ENCODE data around the gene SEMA5B.

SEMA5B gene

GRCh38 chr3:123021996-123022510 is 5.5 kb downstream of the SEMA5B start:
- no peaks in the 10 kb centered on the region for H3K27me3 ChIP-seq (ENCODE audit: insufficient read depth, low read depth, severe bottlenecking)
- DNase-seq, result peak; percentile 56
- TF ChIP-seq CTCF (IDR thresholded peaks at IDR 0.05; ENCODE audit: low read depth, low read length), result no peak
- no peak overlapping the region for H3K27ac ChIP-seq
- H3K36me3 ChIP-seq, result no peaks in the 10 kb centered on the region
- no peak overlapping the region for H3K4me3 ChIP-seq (ENCODE audit: low read depth, low read length)
- H3K9me3 ChIP-seq (ENCODE audit: severe bottlenecking), result no peaks in the 10 kb centered on the region

GRCh38 chr3:123021388-123021787 is 6.2 kb downstream of the SEMA5B start:
- no peak for TF ChIP-seq CTCF (IDR thresholded peaks at IDR 0.05; ENCODE audit: low read depth, low read length)
- Histone ChIP-seq H3K27ac (no peak overlapping the region), H3K36me3 (no peaks in the 10 kb centered on the region), H3K9me3 (ENCODE audit: severe bottlenecking) (no peaks in the 10 kb centered on the region), H3K4me3 (ENCODE audit: low read depth, low read length) (no peak overlapping the region), H3K27me3 (ENCODE audit: insufficient read depth, low read depth, severe bottlenecking) (no peaks in the 10 kb centered on the region)
- DNase-seq, result no peak

GRCh38 chr3:123020709-123021108 is 6.9 kb downstream of the SEMA5B start:
- no peak for TF ChIP-seq CTCF (IDR thresholded peaks at IDR 0.05; ENCODE audit: low read depth, low read length)
- Histone ChIP-seq H3K36me3 (no peaks in the 10 kb centered on the region), H3K27ac (no peak overlapping the region), H3K4me3 (ENCODE audit: low read depth, low read length) (no peak overlapping the region), H3K9me3 (ENCODE audit: severe bottlenecking) (no peaks in the 10 kb centered on the region), H3K27me3 (ENCODE audit: insufficient read depth, low read depth, severe bottlenecking) (no peaks in the 10 kb centered on the region)
- no peak for DNase-seq

- Histone ChIP-seq H3K27me3 (ENCODE audit: insufficient read depth, low read depth, severe bottlenecking) (no peaks in the 10 kb centered on the region), H3K27ac (no peak overlapping the region), H3K4me3 (ENCODE audit: low read depth, low read length) (no peak overlapping the region), H3K36me3 (no peaks in the 10 kb centered on the region), H3K9me3 (ENCODE audit: severe bottlenecking) (no peaks in the 10 kb centered on the region)
- no peak for DNase-seq
- TF ChIP-seq CTCF (IDR thresholded peaks at IDR 0.05; ENCODE audit: low read depth, low read length), result no peak
Observed at GRCh38 chr3:123019591-123019990, 8.0 kb downstream of the SEMA5B start.

- DNase-seq, result no peak
- no peaks in the 10 kb centered on the region for H3K36me3 ChIP-seq
- H3K4me3 ChIP-seq (ENCODE audit: low read depth, low read length), result no peak overlapping the region
- no peak overlapping the region for H3K27ac ChIP-seq
- no peak for TF ChIP-seq CTCF (IDR thresholded peaks at IDR 0.05; ENCODE audit: low read depth, low read length)
- H3K27me3 ChIP-seq (ENCODE audit: insufficient read depth, low read depth, severe bottlenecking), result no peaks in the 10 kb centered on the region
- no peaks in the 10 kb centered on the region for H3K9me3 ChIP-seq (ENCODE audit: severe bottlenecking)
Observed at GRCh38 chr3:123019161-123019560, 8.4 kb downstream of the SEMA5B start.

- no peak for TF ChIP-seq CTCF (IDR thresholded peaks at IDR 0.05; ENCODE audit: low read depth, low read length)
- no peak overlapping the region for H3K4me3 ChIP-seq (ENCODE audit: low read depth, low read length)
- H3K27me3 ChIP-seq (ENCODE audit: insufficient read depth, low read depth, severe bottlenecking), result no peaks in the 10 kb centered on the region
- DNase-seq, result no peak
- H3K36me3 ChIP-seq, result no peaks in the 10 kb centered on the region
- H3K9me3 ChIP-seq (ENCODE audit: severe bottlenecking), result no peaks in the 10 kb centered on the region
- no peak overlapping the region for H3K27ac ChIP-seq
Observed at GRCh38 chr3:123018683-123019082, 8.9 kb downstream of the SEMA5B start.
